SK-N-SH (cell line): Measurements from ENCODE around the gene CLIC6. TPM values are rescaled to one million over a fixed set of nuclear protein-coding genes. Genes with fewer than 3 reads are reported as not detected.

Experiments used
- CTCF ChIA-PET: fragments of 300-600, 350-600 bp; formaldehyde crosslinking; extraction: SDS; loops from one replicate; lab custom pipeline; 2021; lab: Yijun Ruan, JAX
- POLR2A ChIA-PET: fragments of 350-600 bp; sonication (Branson Sonifier 250); formaldehyde crosslinking; extraction: SDS; loops from one replicate; lab custom pipeline; 2020; ENCODE audit warnings: antibody characterized with exemption, inconsistent platforms; lab: Yijun Ruan, JAX
- DNase-seq: peaks from one replicate; pipeline ENCODE4 v3.0.0; 2012
- H2AFZ ChIP-seq: fragments of 200-600 bp; sonication (generic); 2 replicates; pipeline ENCODE4 v1.8.1; 2016; ENCODE audit warnings: antibody characterized with exemption, mild to moderate bottlenecking, low read depth
- H3F3A ChIP-seq: fragments of 200-600 bp; sonication (generic); replicated peaks from 2 replicates; pipeline ENCODE3; 2016; ENCODE audit warnings: antibody characterized with exemption, mild to moderate bottlenecking; ENCODE audit not compliant: insufficient read depth
- H3K27ac ChIP-seq, 2 experiments: fragments of 200-500 bp in 1 of 2; fragments of 200-600 bp in 1 of 2; sonication (Bioruptor generic) in 1 of 2; sonication (generic), shearing (Covaris generic) in 1 of 2; 2 replicates each; pipeline versions ENCODE4 v1.5.1 to v1.6.1; 2014 to 2016; ENCODE audit warnings: low read depth in 2 of 2, inconsistent platforms in 1 of 2, low read length in 1 of 2, mild to moderate bottlenecking in 1 of 2, mixed read lengths in 1 of 2
- H3K27me3 ChIP-seq: fragments of 200-600 bp; sonication (generic), shearing (Covaris generic); 2 replicates; pipeline ENCODE4 v1.6.1; 2016; ENCODE audit warnings: mixed run types; ENCODE audit not compliant: insufficient read depth
- H3K36me3 ChIP-seq, 2 experiments: fragments of 200-500 bp in 1 of 2; fragments of 200-600 bp in 1 of 2; sonication (Bioruptor generic) in 1 of 2; sonication (generic) in 1 of 2; replicated peaks in 1 of 2; 2 replicates each; pipeline versions ENCODE3 to v1.5.1; 2014 to 2016; ENCODE audit warnings: low read length in 1 of 2, mild to moderate bottlenecking in 1 of 2; ENCODE audit not compliant: insufficient read depth in 2 of 2, control insufficient read depth in 1 of 2
- H3K4me1 ChIP-seq, 2 experiments: fragments of 200-500 bp in 1 of 2; fragments of 200-600 bp in 1 of 2; sonication (Bioruptor generic) in 1 of 2; sonication (generic), shearing (Covaris generic) in 1 of 2; 2 replicates each; pipeline versions ENCODE4 v1.5.1 to v1.6.1; 2014 to 2016; ENCODE audit warnings: low read depth in 1 of 2, low read length in 1 of 2, mixed run types in 1 of 2; ENCODE audit not compliant: insufficient read depth in 2 of 2, control insufficient read depth in 1 of 2
- H3K4me2 ChIP-seq: fragments of 200-600 bp; sonication (generic), shearing (Covaris generic); 2 replicates; pipeline ENCODE4 v1.6.1; 2017; ENCODE audit warnings: mixed run types
- H3K4me3 ChIP-seq, 2 experiments: fragments of 200-500 bp in 1 of 2; fragments of 200-600 bp in 1 of 2; sonication (Bioruptor generic) in 1 of 2; sonication (generic), shearing (Covaris generic) in 1 of 2; 2 replicates each; pipeline versions ENCODE4 v1.5.1 to v1.8.1; 2014 to 2016; ENCODE audit warnings: low read depth in 2 of 2, inconsistent platforms in 1 of 2, low read length in 1 of 2, mild to moderate bottlenecking in 1 of 2, mixed read lengths in 1 of 2, moderate library complexity in 1 of 2
- H3K79me2 ChIP-seq: fragments of 200-600 bp; sonication (generic); 2 replicates; pipeline ENCODE4 v1.8.1; 2017; ENCODE audit warnings: mild to moderate bottlenecking; ENCODE audit not compliant: insufficient read depth
- H3K9ac ChIP-seq: fragments of 200-600 bp; sonication (generic); 2 replicates; pipeline ENCODE4 v1.6.1; 2017; ENCODE audit warnings: mixed run types
- H3K9me2 ChIP-seq: fragments of 200-600 bp; sonication (generic); 2 replicates; pipeline ENCODE4 v1.6.1; 2017; ENCODE audit warnings: mixed run types
- H3K9me3 ChIP-seq: fragments of 200-600 bp; sonication (generic); 2 replicates; pipeline ENCODE4 v1.6.1; 2017; ENCODE audit warnings: mixed run types, mild to moderate bottlenecking, moderate library complexity
- H4K20me1 ChIP-seq: fragments of 200-600 bp; sonication (generic); 2 replicates; pipeline ENCODE4 v1.6.1; 2017; ENCODE audit warnings: mild to moderate bottlenecking, mixed run types; ENCODE audit not compliant: insufficient read depth
- ELF1 ChIP-seq: IDR thresholded peaks from 2 replicates; pipeline ENCODE4 v1.4.0; 2012
- FOXM1 ChIP-seq: IDR thresholded peaks from 2 replicates; pipeline ENCODE4 v1.4.0; 2012; ENCODE audit warnings: low read depth, mild to moderate bottlenecking
- RCOR1 ChIP-seq: fragments of 150-350 bp; IDR thresholded peaks from 2 replicates; pipeline ENCODE4 v1.6.1; 2017; ENCODE audit warnings: antibody characterized with exemption, low read length
- SIN3A ChIP-seq: IDR thresholded peaks from 2 replicates; pipeline ENCODE4 v1.6.1; 2012; ENCODE audit warnings: low read depth, mild to moderate bottlenecking, low read length, moderate library complexity, borderline replicate concordance
- TAF1 ChIP-seq: IDR thresholded peaks from 2 replicates; pipeline ENCODE4 v1.6.1; 2012; ENCODE audit warnings: low read depth, mild to moderate bottlenecking, low read length, moderate library complexity, borderline replicate concordance
- TEAD4 ChIP-seq: IDR thresholded peaks from 2 replicates; pipeline ENCODE4 v1.4.0; 2012; ENCODE audit warnings: mild to moderate bottlenecking, borderline replicate concordance; ENCODE audit not compliant: insufficient read depth
- WGBS: methylation state at CpG from one replicate; pipeline ENCODE4 v1.1.6; 2017; ENCODE audit warnings: low lambda C conversion rate; 5-methylcytosine and 5-hydroxymethylcytosine counted together
- polyA plus RNA-seq, 3 experiments: library from polyadenylated mRNA; depleted of rRNA; stranded (reverse); fragments of >200 nt; gene quantifications; 2 replicates each; pipeline ENCODE4 v1.2.3, GENCODE V29; 2012
- TF ChIP-seq, protein P1 (sequence below): IDR thresholded peaks from 2 replicates; pipeline ENCODE4; 2012
- TF ChIP-seq, protein P2 (sequence below): fragments of 200-600 bp; sonication (generic); IDR thresholded peaks from 2 replicates; pipeline ENCODE4 v1.6.1; 2017; ENCODE audit warnings: antibody characterized with exemption, mild to moderate bottlenecking, moderate library complexity
- TF ChIP-seq, protein P3 (sequence below): IDR thresholded peaks from 2 replicates; pipeline ENCODE4 v1.4.0; 2012; ENCODE audit warnings: low read depth
- TF ChIP-seq, protein P4 (sequence below): fragments of 150-350 bp; IDR thresholded peaks from 2 replicates; pipeline ENCODE4 v1.6.1; 2017; ENCODE audit warnings: antibody characterized with exemption, low read length, low read depth, borderline replicate concordance

CLIC6 gene
- polyA plus RNA-seq, 1 of the 3 experiments (the other 2 are of a cell fraction) = 0.08 TPM

DNA sequence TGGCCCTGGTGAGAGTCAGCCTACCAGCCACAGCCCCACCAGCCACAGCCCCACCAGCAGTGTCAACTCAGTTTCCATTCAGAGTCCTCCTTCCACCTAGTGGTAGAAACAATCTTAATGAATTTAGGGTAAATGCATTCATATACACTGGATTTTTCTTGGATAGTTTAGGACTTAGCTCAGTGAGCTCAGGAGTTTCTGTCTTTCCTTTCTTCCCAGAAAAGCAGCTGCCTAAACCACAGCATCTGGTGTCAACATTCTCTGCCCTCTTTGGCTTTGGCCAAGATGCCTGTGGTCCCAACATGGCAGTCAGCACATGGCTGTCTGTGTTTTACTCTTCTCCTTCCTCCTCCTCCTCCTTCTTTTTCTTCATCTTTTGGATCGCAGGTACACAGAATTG, 94.0 kb downstream of the CLIC6 start:
- POLR2A ChIA-PET = no interaction called here
- no peaks in the 10 kb centered on the region for H3K9me3 ChIP-seq
- no peaks in the 10 kb centered on the region for H3K36me3 ChIP-seq
- H3K79me2 ChIP-seq = no peaks in the 10 kb centered on the region
- H4K20me1 ChIP-seq = no peaks in the 10 kb centered on the region
- H3K27ac ChIP-seq = no peak overlapping the region
- no peaks in the 10 kb centered on the region for H3F3A ChIP-seq
- H3K9ac ChIP-seq = no peak overlapping the region
- H3K4me3 ChIP-seq = no peak overlapping the region
- CTCF ChIA-PET = interaction anchor here (1.4 kb wide), 1 partner anchor 17 kb away, joined by 3 read pairs; no protein-coding TSS in a partner anchor
- no peak overlapping the region for H3K4me2 ChIP-seq
- H3K9me2 ChIP-seq = no peaks in the 10 kb centered on the region
- no peaks in the 10 kb centered on the region for H3K27me3 ChIP-seq
- TF ChIP-seq TEAD4 (no peak), SIN3A (no peak), RCOR1 (no peak), ELF1 (no peak), TAF1 (no peak), FOXM1 (no peak)
- TF ChIP-seq, protein P1, sequence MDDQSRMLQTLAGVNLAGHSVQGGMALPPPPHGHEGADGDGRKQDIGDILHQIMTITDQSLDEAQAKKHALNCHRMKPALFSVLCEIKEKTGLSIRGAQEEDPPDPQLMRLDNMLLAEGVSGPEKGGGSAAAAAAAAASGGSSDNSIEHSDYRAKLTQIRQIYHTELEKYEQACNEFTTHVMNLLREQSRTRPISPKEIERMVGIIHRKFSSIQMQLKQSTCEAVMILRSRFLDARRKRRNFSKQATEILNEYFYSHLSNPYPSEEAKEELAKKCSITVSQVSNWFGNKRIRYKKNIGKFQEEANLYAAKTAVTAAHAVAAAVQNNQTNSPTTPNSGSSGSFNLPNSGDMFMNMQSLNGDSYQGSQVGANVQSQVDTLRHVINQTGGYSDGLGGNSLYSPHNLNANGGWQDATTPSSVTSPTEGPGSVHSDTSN = no peak
- TF ChIP-seq, protein P2, sequence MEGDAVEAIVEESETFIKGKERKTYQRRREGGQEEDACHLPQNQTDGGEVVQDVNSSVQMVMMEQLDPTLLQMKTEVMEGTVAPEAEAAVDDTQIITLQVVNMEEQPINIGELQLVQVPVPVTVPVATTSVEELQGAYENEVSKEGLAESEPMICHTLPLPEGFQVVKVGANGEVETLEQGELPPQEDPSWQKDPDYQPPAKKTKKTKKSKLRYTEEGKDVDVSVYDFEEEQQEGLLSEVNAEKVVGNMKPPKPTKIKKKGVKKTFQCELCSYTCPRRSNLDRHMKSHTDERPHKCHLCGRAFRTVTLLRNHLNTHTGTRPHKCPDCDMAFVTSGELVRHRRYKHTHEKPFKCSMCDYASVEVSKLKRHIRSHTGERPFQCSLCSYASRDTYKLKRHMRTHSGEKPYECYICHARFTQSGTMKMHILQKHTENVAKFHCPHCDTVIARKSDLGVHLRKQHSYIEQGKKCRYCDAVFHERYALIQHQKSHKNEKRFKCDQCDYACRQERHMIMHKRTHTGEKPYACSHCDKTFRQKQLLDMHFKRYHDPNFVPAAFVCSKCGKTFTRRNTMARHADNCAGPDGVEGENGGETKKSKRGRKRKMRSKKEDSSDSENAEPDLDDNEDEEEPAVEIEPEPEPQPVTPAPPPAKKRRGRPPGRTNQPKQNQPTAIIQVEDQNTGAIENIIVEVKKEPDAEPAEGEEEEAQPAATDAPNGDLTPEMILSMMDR = peak; percentile 9; the same call in 1 of the 2 replicates
- WGBS = 73% methylated on average over 1 of the region's 1 CpG
- no peak for DNase-seq
- H2AFZ ChIP-seq = no peak overlapping the region
- H3K4me1 ChIP-seq = no peaks in the 10 kb centered on the region

DNA sequence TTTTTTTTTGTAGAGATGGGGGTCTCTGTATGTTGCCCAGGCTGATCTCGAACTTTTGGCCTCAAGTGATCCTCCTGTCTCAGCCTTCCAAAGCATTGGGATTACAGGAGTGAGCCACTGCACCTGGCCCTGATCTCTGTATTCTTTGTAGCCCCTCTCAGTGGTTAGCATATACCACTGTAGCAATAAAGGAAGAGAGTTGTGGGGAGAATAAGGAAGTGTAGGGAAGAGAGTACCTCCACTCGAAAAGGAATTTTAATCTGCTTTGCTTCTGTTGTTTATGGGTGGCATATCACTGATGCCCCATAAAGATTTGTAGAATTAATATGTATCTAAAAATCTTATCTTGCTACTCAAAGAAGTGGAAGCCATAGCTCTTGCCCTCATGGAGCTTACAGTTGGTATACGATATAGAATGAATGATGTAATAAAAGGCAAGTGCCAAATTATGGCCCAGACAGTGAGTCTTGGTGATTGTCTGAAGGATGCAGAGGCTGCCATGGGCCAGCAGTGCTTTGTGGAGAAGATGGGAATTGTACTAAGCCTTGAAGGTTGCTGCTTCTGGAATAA, 96.0 kb downstream of the CLIC6 start:
- 59% methylated on average over 3 of the region's 3 CpGs for WGBS

More for the DNA sequence above, 96.0 kb downstream of the CLIC6 start:
- Histone ChIP-seq H3K9ac (no peak overlapping the region), H3K4me3 (no peak overlapping the region), H3K79me2 (no peaks in the 10 kb centered on the region), H3K36me3 (no peaks in the 10 kb centered on the region), H4K20me1 (no peaks in the 10 kb centered on the region), H3K9me2 (no peaks in the 10 kb centered on the region), H3K27me3 (no peaks in the 10 kb centered on the region), H3K27ac (no peak overlapping the region), H3K9me3 (no peaks in the 10 kb centered on the region; the same call in 1 of the 2 replicates), H3F3A (no peaks in the 10 kb centered on the region), H2AFZ (no peak overlapping the region), H3K4me2 (no peak overlapping the region), H3K4me1 (no peaks in the 10 kb centered on the region)
- ChIA-PET POLR2A (no interaction called here), CTCF (interaction anchor here (0.8 to 1.1 kb wide), 2 partner anchors 10 to 19 kb away, joined by 3 to 6 read pairs; no protein-coding TSS in a partner anchor)
- no peak for DNase-seq
- TF ChIP-seq TEAD4 = no peak
- TF ChIP-seq, protein P3, sequence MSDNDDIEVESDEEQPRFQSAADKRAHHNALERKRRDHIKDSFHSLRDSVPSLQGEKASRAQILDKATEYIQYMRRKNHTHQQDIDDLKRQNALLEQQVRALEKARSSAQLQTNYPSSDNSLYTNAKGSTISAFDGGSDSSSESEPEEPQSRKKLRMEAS = no peak
- TF ChIP-seq, protein P4, sequence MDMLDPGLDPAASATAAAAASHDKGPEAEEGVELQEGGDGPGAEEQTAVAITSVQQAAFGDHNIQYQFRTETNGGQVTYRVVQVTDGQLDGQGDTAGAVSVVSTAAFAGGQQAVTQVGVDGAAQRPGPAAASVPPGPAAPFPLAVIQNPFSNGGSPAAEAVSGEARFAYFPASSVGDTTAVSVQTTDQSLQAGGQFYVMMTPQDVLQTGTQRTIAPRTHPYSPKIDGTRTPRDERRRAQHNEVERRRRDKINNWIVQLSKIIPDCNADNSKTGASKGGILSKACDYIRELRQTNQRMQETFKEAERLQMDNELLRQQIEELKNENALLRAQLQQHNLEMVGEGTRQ = no peak
